HEK293 (cell line): ENCODE data around the gene LRP1B.

Source experiments
- KLF9 ChIP-seq: fragments of 450-650 bp; formaldehyde crosslinking; IDR thresholded peaks from 2 replicates; pipeline ENCODE4 v1.5.1; 2016; ENCODE audit warnings: missing biosample characterization, missing genetic modification characterization, low read depth
- OVOL3 ChIP-seq: fragments of 450-650 bp; formaldehyde crosslinking; IDR thresholded peaks from 2 replicates; pipeline ENCODE4 v1.5.1; 2016; ENCODE audit warnings: missing biosample characterization, missing genetic modification characterization
- ZNF768 ChIP-seq: fragments of 450-650 bp; formaldehyde crosslinking; IDR thresholded peaks from 2 replicates; pipeline ENCODE4 v1.5.1; 2018; ENCODE audit warnings: missing biosample characterization, mild to moderate bottlenecking, missing genetic modification characterization
- TF ChIP-seq, protein P1 (sequence below): fragments of 450-650 bp; formaldehyde crosslinking; IDR thresholded peaks from 2 replicates; pipeline ENCODE4 v1.5.1; 2017; ENCODE audit warnings: missing biosample characterization, missing genetic modification characterization
- TF ChIP-seq, protein P2 (sequence below): fragments of 450-650 bp; formaldehyde crosslinking; IDR thresholded peaks from 2 replicates; pipeline ENCODE4 v1.5.1; 2016; ENCODE audit warnings: missing biosample characterization, missing genetic modification characterization

DNA sequence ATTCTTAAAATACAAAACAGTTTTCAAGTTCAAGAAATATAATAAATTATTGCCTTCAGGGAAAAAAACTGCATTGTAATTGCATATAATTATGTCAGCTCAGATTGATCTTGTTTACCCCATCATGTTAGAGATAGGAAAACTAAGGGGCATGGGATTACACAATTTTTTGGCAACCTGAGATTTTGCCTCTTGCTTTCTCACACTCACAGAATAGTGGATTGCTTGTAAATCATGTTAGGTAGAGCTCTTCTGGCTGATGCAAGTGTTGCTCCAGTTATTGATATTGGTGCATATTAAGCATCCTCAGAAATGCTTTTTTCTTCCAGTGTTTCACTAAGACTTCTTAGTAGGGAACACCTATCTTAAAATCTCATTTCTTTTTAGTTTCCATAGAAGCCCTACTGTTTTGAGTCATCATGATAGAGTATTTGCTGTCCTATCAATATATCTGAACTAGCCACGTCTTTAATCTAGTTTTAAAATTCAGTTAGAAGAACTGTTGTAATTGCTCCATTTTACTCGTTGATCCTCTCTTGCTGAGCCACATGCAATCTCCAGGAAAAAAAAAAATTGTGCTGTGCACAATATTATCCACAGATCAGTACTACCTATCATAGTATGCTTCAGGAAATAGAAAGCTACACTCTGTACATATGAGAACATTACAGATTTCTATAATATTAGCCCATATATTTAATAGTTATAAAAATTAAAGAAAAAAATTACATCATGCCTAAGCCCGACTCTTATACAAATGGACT lies 393.1 kb downstream of the LRP1B start:
- TF ChIP-seq KLF9 (tag by site-specific recombination) = no peak
- TF ChIP-seq, protein P1, sequence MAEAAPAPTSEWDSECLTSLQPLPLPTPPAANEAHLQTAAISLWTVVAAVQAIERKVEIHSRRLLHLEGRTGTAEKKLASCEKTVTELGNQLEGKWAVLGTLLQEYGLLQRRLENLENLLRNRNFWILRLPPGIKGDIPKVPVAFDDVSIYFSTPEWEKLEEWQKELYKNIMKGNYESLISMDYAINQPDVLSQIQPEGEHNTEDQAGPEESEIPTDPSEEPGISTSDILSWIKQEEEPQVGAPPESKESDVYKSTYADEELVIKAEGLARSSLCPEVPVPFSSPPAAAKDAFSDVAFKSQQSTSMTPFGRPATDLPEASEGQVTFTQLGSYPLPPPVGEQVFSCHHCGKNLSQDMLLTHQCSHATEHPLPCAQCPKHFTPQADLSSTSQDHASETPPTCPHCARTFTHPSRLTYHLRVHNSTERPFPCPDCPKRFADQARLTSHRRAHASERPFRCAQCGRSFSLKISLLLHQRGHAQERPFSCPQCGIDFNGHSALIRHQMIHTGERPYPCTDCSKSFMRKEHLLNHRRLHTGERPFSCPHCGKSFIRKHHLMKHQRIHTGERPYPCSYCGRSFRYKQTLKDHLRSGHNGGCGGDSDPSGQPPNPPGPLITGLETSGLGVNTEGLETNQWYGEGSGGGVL (tag by site-specific recombination) = no peak
- TF ChIP-seq, protein P2, sequence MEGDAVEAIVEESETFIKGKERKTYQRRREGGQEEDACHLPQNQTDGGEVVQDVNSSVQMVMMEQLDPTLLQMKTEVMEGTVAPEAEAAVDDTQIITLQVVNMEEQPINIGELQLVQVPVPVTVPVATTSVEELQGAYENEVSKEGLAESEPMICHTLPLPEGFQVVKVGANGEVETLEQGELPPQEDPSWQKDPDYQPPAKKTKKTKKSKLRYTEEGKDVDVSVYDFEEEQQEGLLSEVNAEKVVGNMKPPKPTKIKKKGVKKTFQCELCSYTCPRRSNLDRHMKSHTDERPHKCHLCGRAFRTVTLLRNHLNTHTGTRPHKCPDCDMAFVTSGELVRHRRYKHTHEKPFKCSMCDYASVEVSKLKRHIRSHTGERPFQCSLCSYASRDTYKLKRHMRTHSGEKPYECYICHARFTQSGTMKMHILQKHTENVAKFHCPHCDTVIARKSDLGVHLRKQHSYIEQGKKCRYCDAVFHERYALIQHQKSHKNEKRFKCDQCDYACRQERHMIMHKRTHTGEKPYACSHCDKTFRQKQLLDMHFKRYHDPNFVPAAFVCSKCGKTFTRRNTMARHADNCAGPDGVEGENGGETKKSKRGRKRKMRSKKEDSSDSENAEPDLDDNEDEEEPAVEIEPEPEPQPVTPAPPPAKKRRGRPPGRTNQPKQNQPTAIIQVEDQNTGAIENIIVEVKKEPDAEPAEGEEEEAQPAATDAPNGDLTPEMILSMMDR (tag by site-specific recombination) = no peak
- TF ChIP-seq ZNF768 (tag by site-specific recombination) = no peak
- no peak for TF ChIP-seq OVOL3 (tag by site-specific recombination)
